DOHH2 (cell line): ENCODE data around the gene PTH.

Experiments
- EZH2phosphoT487 ChIP-seq: fragments of 200-600 bp; sonication (generic); IDR thresholded peaks from 2 replicates; pipeline ENCODE4 v1.6.1; 2017; ENCODE audit warnings: borderline replicate concordance, mild to moderate bottlenecking, antibody characterized with exemption, low read length, moderate library complexity, mixed read lengths
- TF ChIP-seq, protein P1 (sequence below): fragments of 200-600 bp; sonication (generic); IDR thresholded peaks from one replicate; pipeline ENCODE4 v1.5.1; 2014; ENCODE audit warnings: antibody characterized with exemption, mild to moderate bottlenecking, low read depth, low read length; ENCODE audit not compliant: poor library complexity, severe bottlenecking

- TF ChIP-seq, protein P1, sequence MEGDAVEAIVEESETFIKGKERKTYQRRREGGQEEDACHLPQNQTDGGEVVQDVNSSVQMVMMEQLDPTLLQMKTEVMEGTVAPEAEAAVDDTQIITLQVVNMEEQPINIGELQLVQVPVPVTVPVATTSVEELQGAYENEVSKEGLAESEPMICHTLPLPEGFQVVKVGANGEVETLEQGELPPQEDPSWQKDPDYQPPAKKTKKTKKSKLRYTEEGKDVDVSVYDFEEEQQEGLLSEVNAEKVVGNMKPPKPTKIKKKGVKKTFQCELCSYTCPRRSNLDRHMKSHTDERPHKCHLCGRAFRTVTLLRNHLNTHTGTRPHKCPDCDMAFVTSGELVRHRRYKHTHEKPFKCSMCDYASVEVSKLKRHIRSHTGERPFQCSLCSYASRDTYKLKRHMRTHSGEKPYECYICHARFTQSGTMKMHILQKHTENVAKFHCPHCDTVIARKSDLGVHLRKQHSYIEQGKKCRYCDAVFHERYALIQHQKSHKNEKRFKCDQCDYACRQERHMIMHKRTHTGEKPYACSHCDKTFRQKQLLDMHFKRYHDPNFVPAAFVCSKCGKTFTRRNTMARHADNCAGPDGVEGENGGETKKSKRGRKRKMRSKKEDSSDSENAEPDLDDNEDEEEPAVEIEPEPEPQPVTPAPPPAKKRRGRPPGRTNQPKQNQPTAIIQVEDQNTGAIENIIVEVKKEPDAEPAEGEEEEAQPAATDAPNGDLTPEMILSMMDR: no peak
- no peak for TF ChIP-seq EZH2phosphoT487
Observed at GRCh38 chr11:13448876-13449275, 46.9 kb downstream of the PTH start.
